Peyer's patch (tissue), 4 donors: ENCODE measurements around the gene DPH7.

Experiments used
- CTCF ChIP-seq, 6 experiments: fragments of 450-650 bp in 4 of 6; fragments of 200-600 bp in 2 of 6; sonication (generic) in 1 of 6; IDR thresholded peaks; one replicate each; pipeline ENCODE4 v1.5.1; 2017 to 2019; ENCODE audit warnings: antibody characterized with exemption in 6 of 6, mild to moderate bottlenecking in 3 of 6, moderate library complexity in 1 of 6
- POLR2A ChIP-seq, 2 donors: fragments of 450-650 bp; IDR thresholded peaks; one replicate each; pipeline ENCODE4 v1.5.1; 2017; ENCODE audit warnings: antibody characterized with exemption in 2 of 2, mild to moderate bottlenecking in 2 of 2, moderate library complexity in 2 of 2

GRCh38 chr9:137554349-137554748 lies 24.4 kb downstream of the DPH7 start:
- no peak for TF ChIP-seq CTCF (IDR thresholded peaks at IDR 0.05)
- no peak for TF ChIP-seq POLR2A (IDR thresholded peaks at IDR 0.05)
